ENCODE results near the gene ELAVL3.
A peak's percentile ranks its signal among the peaks of the same experiment; 100 is the strongest.
"Not testable (repeated sequence)": the region's sequence is repeated elsewhere in the genome, so short reads cannot be mapped to it uniquely, and the experiment has no call there.

Gene ELAVL3

GRCh38 chr19:11458912-11459311 is 21.9 kb downstream of the ELAVL3 start:
- DNase-seq (ENCODE audit: low read depth in 3 of 3): not testable (repeated sequence)

- DNase-seq (ENCODE audit: low read depth in 3 of 3): no peak
These were observed 22.5 kb downstream of the ELAVL3 start for GRCh38 chr19:11458236-11458900.

DNA sequence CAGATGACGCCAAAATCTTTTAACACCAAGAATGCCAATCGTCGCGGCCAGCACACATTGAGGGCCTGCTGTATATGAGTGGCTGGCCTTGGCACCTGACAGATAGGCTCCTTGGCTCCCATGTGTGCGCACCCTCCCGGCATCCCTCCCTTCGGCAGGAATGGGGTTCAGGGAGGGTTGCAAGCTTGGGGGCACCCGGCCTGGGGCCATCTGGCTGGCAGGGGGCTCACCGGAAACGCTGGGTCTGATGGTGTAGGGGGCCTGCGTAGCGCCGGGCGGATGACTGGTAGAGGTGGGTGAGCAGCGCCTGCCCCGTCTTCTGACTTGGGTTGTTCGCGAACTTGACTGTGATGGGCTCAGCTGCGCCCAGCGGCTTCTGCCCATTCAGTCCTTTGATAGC is 23.0 kb downstream of the ELAVL3 start:
- DNase-seq (ENCODE audit: low read depth in 3 of 3): no peak

- no peak for DNase-seq (ENCODE audit: low read depth in 3 of 3)
These were observed 23.7 kb downstream of the ELAVL3 start for GRCh38 chr19:11457115-11457514.

GRCh38 chr19:11456659-11457058 is 24.2 kb downstream of the ELAVL3 start:
- no peak for DNase-seq (ENCODE audit: low read depth in 3 of 3)

DNA sequence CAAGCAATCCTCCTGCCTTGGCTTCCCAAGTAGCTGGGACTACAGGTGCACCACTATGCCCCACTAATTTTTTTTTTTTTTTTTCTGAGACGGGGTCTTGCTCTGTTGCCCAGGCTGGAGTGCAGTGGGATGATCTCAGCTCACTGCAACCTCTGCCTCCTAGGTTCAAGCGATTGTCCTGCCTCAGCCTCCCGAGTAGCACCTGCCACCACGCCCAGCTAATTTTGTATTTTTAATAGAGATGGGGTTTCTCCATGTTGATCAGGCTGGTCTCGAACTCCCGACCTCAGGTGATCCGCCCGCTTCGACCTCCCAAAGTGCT is 25.7 kb downstream of the ELAVL3 start:
- DNase-seq (ENCODE audit: low read depth in 3 of 3): not testable (repeated sequence)

- DNase-seq (ENCODE audit: low read depth in 3 of 3): peak in 1 of 3 experiments; percentile 25
These were observed 27.1 kb downstream of the ELAVL3 start for GRCh38 chr19:11453468-11454341.

DNA sequence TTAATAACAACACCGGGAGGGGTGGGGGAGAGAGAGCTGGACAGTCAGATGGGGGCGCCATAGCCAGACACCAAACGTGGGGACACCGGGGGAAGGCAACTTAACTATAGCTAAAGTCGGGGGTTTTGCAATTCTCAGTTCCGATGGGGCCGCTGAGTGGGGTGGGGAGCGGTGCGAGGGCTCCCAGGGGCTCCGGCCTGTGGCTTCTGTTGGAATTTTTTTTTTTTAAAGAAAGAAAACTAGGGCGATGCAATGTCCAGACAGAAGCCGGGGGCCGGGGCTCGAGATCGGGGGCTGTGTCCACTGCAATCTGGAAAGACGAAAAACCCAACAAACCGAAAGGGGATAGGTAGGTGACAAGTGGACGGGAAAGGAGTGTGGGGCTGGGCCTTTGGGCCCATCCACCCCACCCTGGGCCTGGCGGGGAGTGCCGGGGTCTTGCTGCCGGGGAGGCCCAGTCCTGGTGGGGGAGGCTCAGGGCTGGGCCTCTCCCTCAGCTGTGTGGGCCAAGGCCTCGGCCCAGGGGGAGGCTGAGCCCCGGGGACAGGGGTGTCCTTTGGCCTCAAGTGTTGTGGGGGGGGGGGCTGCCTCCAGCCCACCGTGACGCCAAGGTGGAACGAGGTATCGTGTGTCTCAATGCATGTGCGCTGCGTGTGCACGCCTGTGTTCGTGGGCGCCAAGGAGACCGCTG is 28.1 kb downstream of the ELAVL3 start:
- DNase-seq (ENCODE audit: low read depth in 3 of 3): no peak

- no peak for DNase-seq (ENCODE audit: low read depth in 3 of 3)
These were observed 28.8 kb downstream of the ELAVL3 start for GRCh38 chr19:11451871-11452619.

GRCh38 chr19:11451327-11451870 is 29.4 kb downstream of the ELAVL3 start:
- DNase-seq (ENCODE audit: low read depth in 3 of 3): no peak

DNA sequence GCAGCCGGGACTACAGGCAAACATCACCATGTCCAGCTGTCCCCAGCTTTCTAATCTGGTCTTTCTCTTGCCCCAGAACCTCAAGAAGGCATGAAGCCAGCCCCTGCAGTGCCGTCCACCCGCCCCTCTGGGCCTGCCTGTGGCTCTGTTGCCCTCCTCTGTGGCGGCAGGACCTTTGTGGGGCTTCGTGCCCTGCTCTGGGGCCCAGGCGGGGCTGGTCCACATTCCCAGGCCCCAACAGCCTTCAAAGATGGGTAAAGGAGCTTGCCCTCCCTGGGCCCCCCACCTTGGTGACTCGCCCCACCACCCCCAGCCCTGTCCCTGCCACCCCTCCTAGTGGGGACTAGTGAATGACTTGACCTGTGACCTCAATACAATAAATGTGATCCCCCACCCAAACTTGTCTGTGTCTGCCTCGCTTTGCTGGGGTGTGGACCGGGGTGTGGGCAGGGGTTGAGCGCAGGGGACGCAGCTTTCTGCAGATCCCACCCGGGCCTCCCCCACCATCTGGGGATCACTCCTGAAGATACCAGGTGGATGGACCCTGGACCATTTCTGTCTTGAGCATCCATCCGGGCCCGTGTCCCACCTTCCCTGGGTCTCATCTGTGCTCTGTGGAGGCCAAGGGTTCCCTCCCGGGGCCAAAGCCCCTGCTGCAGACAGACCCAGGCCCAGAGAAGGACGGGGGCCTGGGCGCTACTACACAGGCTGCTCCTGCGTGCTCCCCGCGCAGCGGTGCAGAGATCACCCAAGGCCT is 30.1 kb downstream of the ELAVL3 start:
- DNase-seq (ENCODE audit: low read depth in 3 of 3): no peak

GRCh38 chr19:11448923-11449554 is 31.8 kb downstream of the ELAVL3 start:
- DNase-seq (ENCODE audit: low read depth in 3 of 3): no peak

DNA sequence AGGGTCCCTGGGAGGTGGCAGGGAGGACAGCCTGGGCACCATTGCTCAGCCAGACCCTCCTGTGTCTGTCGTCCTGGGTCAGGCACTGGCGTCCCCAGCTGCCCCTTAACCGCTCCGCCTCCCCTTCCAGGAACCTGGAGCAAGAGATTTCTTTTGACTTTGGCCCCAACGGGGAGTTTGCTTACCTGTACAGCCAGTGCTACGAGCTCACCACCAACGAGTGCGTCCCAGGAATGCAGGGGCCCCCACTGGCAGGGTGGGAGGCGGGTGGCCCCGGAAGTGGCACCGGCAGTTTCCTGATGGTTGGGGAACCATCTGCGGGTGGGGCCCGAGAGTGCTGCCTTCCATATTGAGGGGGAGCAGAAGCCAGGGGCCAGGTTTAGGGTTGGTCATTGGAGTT is 32.4 kb downstream of the ELAVL3 start:
- DNase-seq (ENCODE audit: low read depth in 3 of 3): no peak

DNA sequence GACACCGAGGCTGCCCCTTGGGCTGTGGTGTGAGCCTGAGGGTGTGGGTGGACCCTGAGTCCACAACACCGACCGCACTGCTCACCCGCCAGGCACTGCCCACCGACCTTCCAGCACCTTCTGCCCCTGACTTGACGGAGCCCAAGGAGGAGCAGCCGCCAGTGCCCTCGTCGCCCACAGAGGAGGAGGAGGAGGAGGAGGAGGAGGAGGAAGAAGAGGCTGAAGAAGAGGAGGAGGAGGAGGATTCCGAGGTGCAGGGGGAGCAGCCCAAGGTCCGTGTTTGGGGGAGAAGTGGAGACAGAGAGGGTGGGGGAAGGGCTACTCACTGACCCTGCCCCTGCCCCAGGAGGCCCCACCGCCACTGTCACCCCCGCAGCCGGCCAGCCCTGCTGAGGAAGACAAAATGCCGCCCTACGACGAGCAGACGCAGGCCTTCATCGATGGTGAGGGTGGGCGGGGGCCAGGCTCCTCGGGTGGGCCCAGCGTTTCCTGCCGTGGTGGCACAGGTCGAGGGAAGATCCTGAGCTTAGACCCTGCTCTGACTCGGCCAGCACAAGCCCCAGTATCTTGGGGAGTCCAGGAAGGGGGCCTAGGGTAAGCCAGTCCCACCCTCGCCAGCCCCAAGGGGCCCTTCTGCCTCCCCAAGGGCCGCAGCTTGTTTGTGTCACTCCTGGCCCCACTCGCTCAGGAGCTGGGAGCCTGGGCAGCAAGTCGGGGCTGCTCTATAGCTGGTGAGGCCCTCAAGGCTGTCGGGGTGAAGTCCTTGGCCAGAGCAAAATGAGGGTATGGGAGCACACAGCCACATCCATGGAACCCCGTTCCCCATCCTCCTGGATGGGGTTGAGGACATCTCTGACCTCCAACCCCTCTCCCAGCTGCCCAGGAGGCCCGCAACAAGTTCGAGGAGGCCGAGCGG is 33.2 kb downstream of the ELAVL3 start:
- DNase-seq (ENCODE audit: low read depth in 3 of 3): no peak

- peak in 1 of 3 experiments; percentile 20 for DNase-seq (ENCODE audit: low read depth in 3 of 3)
These were observed 34.1 kb downstream of the ELAVL3 start for GRCh38 chr19:11446652-11447301.

- no peak for DNase-seq (ENCODE audit: low read depth in 3 of 3)
These were observed 34.6 kb downstream of the ELAVL3 start for GRCh38 chr19:11446271-11446651.

GRCh38 chr19:11445141-11445540 is 35.7 kb downstream of the ELAVL3 start:
- DNase-seq (ENCODE audit: low read depth in 3 of 3): no peak

GRCh38 chr19:11444059-11444458 is 36.8 kb downstream of the ELAVL3 start:
- DNase-seq (ENCODE audit: low read depth in 3 of 3): no peak

DNA sequence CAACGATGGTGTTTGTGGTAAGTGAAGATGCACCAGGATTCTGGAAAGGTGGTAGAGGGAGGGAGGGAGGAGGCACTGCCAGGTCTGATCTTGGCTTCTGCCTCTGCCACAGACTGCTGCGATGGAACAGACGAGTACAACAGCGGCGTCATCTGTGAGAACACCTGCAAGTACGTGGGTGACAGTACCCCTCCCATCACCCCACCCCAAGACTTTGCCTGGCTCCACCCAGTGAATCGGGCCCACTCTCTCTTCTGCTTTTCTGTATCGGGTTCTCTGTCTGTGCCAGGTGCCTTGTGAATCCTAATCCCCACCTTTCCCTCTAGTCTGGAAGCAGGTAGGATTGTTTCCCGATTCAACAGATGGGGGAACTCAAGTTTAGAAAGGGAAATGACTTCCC is 42.9 kb downstream of the ELAVL3 start:
- no peak for DNase-seq (ENCODE audit: low read depth in 3 of 3)
